ENCODE results near the gene AZU1. TPM values are rescaled to one million over a fixed set of nuclear protein-coding genes. Genes with fewer than 3 reads are reported as not detected.

Gene AZU1
- total RNA-seq, 1 experiment from 2014 or later: 1.6 TPM

- WGBS (ENCODE audit: extremely low coverage, insufficient read length, low lambda C conversion rate): no CpG with 5 or more reads among the region's 12 CpGs
- no peaks in the 10 kb centered on the region; the same call in 1 of the 2 replicates for H3K4me1 ChIP-seq (ENCODE audit: insufficient read depth, low read length)
- no peak overlapping the region for H3K27ac ChIP-seq (ENCODE audit: insufficient read length, low read depth, low read length)
- peaks cover 7 to 11% of the 10 kb centered on the region in 2 experiments for H3K4me1 Mint-ChIP-seq
- H3K79me2 ChIP-seq (ENCODE audit: insufficient read depth, low read length): no peaks in the 10 kb centered on the region
- no peaks in the 10 kb centered on the region for H3K23me2 ChIP-seq (ENCODE audit: insufficient read length, low read depth, low read length, poor library complexity, severe bottlenecking)
- H3T11ph ChIP-seq (ENCODE audit: low read length): no peak overlapping the region
- H2BK120ac ChIP-seq (ENCODE audit: low read depth, low read length, poor library complexity, severe bottlenecking): no peak overlapping the region
- peaks cover 0 to 7% (median 6%) of the 10 kb centered on the region in 3 experiments; a peak in 4 of 7 replicates for H3K36me3 Mint-ChIP-seq (ENCODE audit: insufficient read depth in 1 of 3, low read depth in 3 of 3)
- H4K8ac ChIP-seq (replicated peaks; ENCODE audit: insufficient read length, low read depth, low read length): no peak overlapping the region
- no peak overlapping the region for H2BK12ac ChIP-seq (ENCODE audit: insufficient read length, low read depth, low read length)
- no peak overlapping the region for H3K14ac ChIP-seq (ENCODE audit: insufficient read depth, low read length)
- H4K91ac ChIP-seq (ENCODE audit: insufficient read length, low read depth, low read length): no peak overlapping the region
- H3K27me3 Mint-ChIP-seq (ENCODE audit: low read depth): peaks cover 5% of the 10 kb centered on the region
- no peak overlapping the region for H3K56ac ChIP-seq (ENCODE audit: insufficient read length, low read depth, low read length)
- DNase-seq: peak; percentile 43
- no peak overlapping the region for H2BK5ac ChIP-seq (ENCODE audit: insufficient read length, low read length)
- H3K4me3 Mint-ChIP-seq: peak overlapping the region; percentile 50 to 74; a peak in 2 of 5 replicates
- no peak overlapping the region for H3K9ac ChIP-seq (ENCODE audit: extremely low read depth, insufficient read length, low read length)
- no peak overlapping the region for H3K4ac ChIP-seq (ENCODE audit: low read depth, low read length)
- TF ChIP-seq, protein P1, sequence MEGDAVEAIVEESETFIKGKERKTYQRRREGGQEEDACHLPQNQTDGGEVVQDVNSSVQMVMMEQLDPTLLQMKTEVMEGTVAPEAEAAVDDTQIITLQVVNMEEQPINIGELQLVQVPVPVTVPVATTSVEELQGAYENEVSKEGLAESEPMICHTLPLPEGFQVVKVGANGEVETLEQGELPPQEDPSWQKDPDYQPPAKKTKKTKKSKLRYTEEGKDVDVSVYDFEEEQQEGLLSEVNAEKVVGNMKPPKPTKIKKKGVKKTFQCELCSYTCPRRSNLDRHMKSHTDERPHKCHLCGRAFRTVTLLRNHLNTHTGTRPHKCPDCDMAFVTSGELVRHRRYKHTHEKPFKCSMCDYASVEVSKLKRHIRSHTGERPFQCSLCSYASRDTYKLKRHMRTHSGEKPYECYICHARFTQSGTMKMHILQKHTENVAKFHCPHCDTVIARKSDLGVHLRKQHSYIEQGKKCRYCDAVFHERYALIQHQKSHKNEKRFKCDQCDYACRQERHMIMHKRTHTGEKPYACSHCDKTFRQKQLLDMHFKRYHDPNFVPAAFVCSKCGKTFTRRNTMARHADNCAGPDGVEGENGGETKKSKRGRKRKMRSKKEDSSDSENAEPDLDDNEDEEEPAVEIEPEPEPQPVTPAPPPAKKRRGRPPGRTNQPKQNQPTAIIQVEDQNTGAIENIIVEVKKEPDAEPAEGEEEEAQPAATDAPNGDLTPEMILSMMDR (conservative IDR thresholded peaks at IDR 0.05): no peak
- no peak overlapping the region for H2AK5ac ChIP-seq (ENCODE audit: insufficient read length, low read length)
- H3K18ac ChIP-seq (ENCODE audit: insufficient read length, low read depth, low read length): no peak overlapping the region
- no peak overlapping the region for H4K5ac ChIP-seq (ENCODE audit: insufficient read length, low read depth, low read length)
- peak overlapping the region in 2 of 3 experiments; percentile 20 to 89; a peak in 3 of 7 replicates for H3K27ac Mint-ChIP-seq
- H2AFZ ChIP-seq (ENCODE audit: low read length): no peak overlapping the region
- H2BK15ac ChIP-seq (ENCODE audit: low read depth, low read length): no peak overlapping the region
- H3K79me1 ChIP-seq (ENCODE audit: insufficient read depth, low read depth, low read length, poor library complexity, severe bottlenecking): no peaks in the 10 kb centered on the region
- H2BK20ac ChIP-seq (ENCODE audit: low read depth, low read length, poor library complexity, severe bottlenecking): no peak overlapping the region
- H3K27me3 ChIP-seq (ENCODE audit: insufficient read depth, low read length): no peaks in the 10 kb centered on the region
- no peaks in the 10 kb centered on the region for H4K20me1 ChIP-seq (ENCODE audit: control insufficient read depth, insufficient read depth, insufficient read length)
- H3K9me3 Mint-ChIP-seq: no peaks in the 10 kb centered on the region
- H3K23ac ChIP-seq (ENCODE audit: insufficient read length, low read depth, low read length): no peak overlapping the region
- H3K4me2 ChIP-seq (ENCODE audit: insufficient read depth, insufficient read length, low read length): no peak overlapping the region
- no peaks in the 10 kb centered on the region for H3K9me3 ChIP-seq (ENCODE audit: control insufficient read depth, low read depth, low read length)
Measured at GRCh38 chr19:823565-824121, 4.0 kb upstream of the AZU1 start.
